HG02973 (cell line): ENCODE data around the gene CACFD1.

Experiments used
- ATAC-seq: cut with Tn5 transposase; IDR thresholded peaks from one replicate; pipeline ENCODE4 v1.9.1; 2021; ENCODE audit warnings: moderate library complexity; ENCODE audit not compliant: unreplicated experiment

The CACFD1 gene

GRCh38 chr9:133515615-133516255 lies 56.0 kb downstream of the CACFD1 start:
- ATAC-seq: no peak

GRCh38 chr9:133516256-133516960 lies 56.6 kb downstream of the CACFD1 start:
- ATAC-seq: no peak

GRCh38 chr9:133516961-133517350 lies 57.2 kb downstream of the CACFD1 start:
- ATAC-seq: no peak

DNA sequence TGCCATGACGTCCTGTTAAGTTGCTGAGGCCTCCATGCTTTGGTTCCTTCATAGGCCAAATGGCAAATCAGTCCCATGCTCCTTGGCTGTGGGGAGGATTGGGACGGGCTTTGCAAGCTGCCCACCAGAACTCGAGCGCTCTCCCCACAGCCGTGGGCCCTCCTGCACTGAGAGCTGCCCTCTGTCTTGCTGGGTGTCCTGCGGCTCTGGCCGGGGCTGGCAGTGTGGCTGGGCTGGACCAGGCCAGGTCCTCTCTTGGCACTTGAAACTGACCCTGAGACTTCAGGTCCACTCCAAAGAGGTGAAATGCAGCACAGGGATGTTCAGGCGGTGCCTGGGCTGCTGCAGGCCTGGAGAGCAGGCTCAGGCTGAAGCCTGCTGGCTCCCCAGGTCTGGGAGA lies 57.9 kb downstream of the CACFD1 start:
- no peak for ATAC-seq

GRCh38 chr9:133518200-133518599 lies 58.4 kb downstream of the CACFD1 start:
- no peak for ATAC-seq

DNA sequence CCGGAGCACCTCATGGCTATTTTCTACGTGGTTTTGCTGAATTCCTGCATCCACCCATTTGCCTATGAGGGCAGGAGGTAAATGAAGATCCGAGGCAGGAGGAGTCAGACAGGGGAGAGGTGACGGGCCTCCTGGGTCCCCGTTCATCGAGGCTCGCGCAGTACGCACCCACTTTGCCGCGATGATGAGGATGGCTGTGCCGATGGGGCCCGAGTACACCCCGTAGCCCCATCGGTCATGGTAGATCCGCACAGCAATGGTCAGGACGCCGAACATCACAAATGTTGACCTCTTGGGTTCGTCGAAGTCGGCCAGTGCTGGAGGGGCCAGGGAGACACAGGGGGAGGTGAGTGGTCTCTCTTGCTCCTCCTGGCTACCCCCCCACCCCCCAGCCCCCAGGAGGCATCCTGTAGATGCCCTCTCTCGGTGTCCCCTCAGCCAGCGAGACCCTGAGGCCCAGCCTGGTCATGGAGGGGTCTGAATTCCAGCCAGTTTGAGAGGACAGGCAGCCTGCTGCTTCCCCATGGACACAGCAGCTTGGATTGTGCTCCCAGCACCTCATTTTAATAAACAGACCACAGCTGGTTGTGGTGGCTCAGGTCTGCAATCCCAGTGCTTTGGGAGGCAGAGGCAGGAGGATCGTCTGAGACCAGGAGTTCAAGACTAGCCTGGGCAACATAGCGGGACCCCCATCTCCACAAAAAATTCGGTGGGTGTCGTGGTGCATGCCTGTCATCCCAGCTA lies 59.1 kb downstream of the CACFD1 start:
- ATAC-seq: no peak

DNA sequence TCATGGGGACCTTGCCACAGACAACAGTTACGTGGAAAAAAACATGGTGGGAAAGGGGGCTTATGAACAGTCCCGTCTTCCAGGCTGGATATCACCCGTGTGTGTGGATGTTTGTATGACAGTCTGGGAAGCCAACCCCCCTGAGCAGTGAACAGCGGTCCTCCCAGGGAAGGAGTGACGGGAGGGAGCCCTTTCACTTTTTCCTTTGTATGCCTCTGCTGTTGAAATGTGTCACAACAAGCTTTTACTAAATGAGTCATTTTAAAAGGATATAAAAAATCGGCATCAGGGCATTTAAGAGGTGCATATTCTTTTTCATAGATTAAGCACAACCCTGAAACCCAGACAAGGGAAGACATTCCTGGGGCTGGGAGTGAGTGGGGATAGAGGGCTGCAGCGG lies 59.9 kb downstream of the CACFD1 start:
- ATAC-seq: no peak

GRCh38 chr9:133520121-133520835 lies 60.5 kb downstream of the CACFD1 start:
- no peak for ATAC-seq
